GM19468 (cell line): ENCODE data around the gene DUOX1.

Experiments used
- ATAC-seq: cut with Tn5 transposase; IDR thresholded peaks from one replicate; pipeline ENCODE4 v1.9.1; 2021; ENCODE audit warnings: mild to moderate bottlenecking, moderate library complexity, moderate number of reproducible peaks; ENCODE audit not compliant: unreplicated experiment; ENCODE audit errors: extremely low read depth

DUOX1 gene

DNA sequence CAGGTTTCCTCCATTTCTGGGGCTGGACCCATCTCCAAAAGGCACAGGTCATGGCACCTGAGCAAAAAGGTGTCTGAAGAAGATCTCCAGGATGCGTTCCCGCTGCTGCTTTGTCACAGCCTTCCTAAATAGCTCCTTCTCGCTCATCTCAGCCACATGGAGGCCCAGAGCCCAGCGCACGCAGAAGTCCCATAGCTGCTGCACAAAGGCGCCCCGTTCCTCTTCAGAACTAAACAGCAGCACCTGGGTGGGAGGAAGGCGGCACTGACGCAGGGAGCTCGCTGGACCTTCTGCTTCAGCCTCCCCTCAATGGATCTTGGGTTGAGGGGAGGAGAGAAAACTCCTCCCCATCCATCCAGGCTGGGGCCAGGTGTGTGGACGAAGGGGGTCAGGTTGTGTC is 24.2 kb upstream of the DUOX1 start:
- no peak for ATAC-seq

DNA sequence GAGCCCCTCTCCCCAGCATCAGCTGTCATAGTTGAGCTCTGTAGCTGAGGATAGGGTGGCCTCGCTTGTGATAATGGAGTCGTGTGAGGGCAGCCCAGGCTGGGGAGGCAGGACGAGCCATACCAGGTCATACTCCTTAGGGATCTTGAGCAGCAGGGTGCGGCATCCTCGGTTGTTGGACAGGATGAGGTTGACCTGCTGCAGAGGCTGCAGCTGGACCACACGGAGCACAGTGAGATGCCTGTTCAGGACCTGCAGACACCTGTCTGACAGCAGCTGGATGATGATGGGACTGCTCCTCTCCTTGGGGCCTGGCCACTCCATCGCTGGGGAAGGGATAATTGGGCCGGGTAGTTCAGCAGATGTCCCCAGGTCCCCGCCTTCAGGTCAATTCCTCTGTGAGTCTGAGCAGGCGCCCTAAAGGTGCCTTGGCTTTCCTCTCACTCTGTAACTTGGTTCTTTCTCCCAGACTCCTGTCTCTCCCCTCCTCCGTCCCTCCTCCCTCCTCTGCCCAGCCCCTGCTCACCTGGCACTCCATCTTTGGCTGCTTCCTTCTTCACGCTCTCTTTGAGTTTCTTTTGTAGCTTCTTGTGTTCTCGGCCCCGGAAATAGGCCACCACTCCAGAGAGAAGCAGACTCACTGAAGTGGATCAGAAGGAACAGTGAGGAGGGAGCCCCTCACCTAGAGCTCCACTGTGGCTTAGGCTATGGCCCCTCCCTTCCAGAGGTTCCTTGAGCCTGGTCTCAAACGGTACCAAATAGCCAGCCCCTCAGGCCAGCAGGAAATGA is 23.6 kb upstream of the DUOX1 start:
- no peak for ATAC-seq

DNA sequence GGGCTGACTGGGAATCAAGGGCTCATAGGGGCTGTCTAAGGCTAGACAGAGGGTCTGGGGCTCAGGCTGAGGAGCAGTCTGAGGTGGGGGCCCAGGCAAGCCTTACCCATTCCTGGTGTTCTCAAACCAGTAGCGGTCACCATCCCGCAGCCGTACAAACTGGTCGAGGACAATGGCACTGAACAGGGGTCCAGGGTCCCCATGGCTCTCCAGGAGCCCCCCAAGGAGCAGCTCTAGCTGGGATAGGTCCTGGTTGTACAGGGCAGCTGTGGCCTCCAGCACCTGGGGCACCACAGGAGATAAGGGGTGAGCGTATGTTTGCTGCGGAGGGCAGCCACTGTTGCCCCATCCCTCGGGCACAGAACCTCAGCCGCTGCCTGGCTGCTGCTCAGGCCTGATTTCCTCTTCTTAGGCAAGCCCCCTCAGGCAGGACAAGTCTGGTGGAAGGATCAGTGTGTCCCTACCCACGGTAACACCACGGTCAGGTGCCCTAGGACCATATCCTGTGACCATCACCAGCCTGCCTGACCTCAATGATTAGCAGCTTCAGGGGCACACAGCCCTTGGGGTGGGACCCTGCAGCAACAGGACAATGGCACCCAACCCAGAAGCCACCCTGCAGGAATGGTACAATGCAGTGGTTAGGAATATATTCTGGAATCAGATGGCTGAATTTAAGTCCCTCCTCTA is 21.7 kb upstream of the DUOX1 start:
- ATAC-seq, result no peak

DNA sequence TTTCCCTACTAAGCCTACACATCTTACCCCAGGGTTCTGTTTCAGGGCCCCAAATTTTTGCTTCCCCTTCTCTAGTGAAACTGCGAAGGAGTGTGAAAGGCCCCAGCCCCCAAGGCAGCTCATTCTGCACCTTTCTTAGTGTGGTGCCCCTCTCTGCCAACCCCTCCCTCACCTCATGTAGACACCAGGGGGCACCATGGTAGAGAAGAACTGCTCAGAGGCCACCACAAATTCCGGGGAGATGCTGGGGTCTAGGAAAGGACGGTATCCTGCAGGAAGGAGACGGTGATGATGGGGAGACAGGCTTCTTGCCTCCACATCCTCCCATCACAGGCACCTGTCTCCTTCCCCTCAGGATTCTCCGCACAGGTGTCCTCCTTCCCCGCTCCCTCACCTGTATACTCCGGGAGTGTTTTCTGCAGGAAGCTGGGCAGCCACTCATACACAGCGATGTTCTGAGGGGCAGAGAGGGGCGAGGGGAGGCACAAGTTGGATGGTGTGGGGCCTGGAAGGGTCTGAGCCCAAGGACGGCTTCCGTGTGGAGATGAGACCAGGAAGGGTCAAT is 19.5 kb upstream of the DUOX1 start:
- ATAC-seq, result no peak

DNA sequence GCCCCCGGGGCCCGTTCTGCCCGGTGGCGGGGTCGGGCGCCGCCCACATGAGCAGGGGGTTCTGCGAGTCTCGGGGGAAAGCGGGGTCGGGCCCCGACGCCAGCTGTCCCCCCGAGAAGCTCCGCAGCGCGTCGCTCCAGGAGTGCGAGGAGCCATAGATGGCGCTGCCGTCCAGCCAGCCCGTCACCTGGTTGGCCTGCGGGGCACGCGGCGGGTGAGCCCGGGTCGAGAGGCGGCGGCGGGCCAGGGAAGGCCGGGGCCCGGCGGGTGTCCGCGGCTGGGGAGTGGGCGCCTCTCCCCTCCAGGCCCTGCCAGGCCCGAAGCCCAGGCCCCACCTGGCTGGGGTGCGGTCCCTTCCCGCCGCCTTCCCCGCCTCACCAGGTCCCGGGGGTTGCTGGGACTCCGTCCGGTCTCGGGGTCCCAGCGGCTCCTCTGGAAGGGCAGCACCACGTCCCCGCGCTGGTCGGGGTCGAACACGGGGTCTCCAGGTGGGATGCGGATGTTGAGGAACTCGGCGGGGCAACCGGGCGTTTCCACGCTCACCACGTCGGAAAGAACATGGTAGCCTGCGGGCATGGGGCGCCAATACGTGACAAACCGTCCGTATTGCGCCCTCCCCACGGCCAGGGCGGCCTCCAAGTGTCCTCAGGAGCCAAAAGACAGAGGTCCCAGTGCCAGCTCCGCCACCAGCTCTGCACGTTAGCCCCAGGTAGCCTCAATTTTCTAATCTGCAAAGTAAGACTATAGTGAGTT is 18.2 kb upstream of the DUOX1 start:
- ATAC-seq, result no peak

DNA sequence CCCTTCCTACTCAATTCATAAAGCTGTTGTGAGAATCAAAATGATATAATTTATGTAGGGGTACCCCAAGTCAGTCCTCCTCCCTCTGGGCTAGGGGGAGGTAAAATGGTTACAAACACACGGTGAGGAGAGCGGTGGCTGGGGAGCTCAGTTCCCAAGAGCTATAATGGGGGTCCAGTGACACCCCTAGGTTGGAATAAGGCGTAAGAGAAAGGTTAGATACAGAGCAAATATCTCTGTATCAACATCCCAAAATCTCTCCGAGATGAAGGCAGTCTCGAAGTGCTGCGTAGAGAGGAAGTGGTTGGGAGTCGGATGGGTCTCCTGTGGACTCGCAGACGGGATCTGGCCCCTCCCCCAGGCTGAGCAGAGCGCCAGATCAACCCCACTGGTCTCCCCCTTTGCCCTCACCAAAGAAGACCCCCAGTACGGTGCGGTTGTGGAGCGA is 17.6 kb upstream of the DUOX1 start:
- no peak for ATAC-seq

DNA sequence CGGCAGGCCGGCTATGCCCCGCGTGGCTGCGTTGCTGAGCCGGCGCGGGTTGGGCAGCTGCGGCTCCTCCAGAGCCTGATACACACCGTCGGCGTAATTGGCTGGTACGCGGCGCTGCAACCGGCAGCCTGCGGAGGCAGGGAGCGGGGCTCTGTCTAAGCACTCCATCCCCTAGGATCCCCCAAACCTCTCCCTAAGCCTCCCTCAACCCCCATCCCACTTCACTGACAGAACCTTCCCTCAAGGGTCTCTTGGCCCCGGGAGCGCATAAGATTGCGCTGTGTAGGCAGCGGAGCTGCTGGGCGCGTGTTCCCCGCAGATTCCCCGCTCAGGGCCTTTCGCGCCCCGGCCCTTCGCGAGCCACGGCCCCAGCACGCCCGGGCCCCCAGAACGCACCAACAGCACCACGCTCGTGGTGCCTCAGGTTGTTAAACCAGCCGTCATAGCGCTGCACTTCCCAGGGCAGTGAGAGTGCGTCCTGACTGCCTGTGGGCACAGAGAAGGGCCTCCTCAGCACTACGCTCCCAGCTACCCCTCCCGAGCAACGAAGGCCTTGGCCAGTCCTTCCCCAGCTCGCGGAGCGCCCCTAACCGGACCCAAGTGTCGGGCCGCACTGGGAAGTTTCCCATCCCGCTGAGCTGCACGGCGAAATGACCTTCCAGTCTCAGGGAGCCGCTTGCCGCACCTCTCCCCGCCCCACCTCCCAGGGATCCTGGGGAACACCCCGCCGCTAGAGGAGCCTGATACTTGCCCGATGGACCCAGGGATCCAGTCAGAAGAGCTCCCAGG is 17.0 kb upstream of the DUOX1 start:
- no peak for ATAC-seq

DNA sequence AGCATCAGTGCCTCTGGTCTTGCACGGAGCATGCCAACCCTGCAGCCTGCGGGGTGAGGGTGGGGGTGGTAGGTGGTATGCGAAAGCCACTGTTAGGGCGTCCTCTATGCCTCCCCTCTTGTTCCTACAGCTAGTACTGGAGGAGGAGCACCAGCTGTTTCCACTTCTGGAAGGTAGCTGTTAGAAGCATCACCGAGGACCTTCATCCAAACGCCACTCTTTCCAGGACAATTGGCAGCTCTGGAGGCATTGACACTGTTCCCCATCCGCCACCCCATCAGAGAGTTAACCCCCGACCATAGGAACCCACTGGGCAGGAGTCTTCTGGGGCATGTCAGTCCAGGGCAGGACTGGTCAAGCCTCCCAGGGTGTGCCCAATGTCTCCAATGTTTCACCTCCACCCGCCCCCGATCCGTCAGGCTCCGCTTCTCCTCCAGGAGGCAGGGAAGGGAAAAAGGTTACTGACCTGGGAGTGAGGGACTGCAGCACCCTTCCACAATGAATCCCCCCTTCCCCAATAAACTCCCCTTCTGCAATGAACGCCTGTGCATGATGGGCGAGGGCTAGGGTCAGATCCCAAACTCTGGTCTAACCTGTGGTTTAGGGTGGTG is 16.3 kb upstream of the DUOX1 start:
- no peak for ATAC-seq

DNA sequence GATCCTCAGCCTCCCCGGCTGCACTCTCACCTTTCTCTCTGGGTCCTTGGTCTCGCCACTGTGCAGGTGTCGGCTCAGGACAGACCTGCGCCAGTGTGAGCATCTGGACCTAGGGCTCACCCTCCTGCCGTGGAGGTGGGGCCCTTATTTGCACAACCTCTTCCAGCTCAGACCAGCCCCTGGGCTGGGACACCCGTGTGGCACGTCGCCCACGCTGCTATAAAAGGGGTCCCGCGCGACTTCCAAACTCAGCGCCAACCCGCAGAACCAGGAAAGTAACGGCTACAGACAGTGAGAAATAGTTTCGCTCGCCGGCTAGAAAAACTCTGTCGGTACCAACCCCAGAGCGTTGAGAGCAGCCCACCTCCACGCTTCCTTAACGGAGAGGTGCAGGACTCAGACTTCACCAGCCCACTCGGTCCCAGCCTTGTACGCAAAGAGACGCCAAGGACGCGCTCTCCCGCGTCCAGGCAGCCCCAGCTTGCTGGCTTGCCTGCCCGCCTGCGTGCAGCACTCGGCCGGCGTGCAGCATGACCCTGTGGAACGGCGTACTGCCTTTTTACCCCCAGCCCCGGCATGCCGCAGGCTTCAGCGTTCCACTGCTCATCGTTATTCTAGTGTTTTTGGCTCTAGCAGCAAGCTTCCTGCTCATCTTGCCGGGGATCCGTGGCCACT is 15.6 kb upstream of the DUOX1 start, which contains the start of the genes DUOX2 and DUOXA2:
DUOX2 (minus strand) TSS at position 97 of the 675 bp plus-strand sequence. CDS start 761 bp downstream, outside the sequence.
DUOXA2 (plus strand) TSS at position 251 of the 675 bp plus-strand sequence; CDS start at position 531, 280 bp downstream.
- ATAC-seq, result no peak

DNA sequence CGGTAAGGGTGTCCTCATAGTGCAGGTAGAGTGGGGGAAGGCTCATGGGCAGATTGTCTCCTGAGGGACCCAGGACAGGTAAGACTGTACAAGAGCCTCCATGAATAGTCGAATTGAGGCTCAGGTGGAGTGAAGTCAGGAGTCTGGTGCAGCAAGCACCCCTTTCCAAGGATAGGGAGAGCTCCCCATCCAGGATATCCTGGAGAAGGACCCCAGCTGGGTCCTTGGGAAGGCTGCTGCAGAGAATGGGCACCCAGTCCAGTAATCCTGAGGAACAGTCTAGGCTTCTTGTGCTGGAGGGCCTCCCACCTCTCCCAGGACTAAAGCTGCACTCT is 15.1 kb upstream of the DUOX1 start:
- ATAC-seq, result no peak

DNA sequence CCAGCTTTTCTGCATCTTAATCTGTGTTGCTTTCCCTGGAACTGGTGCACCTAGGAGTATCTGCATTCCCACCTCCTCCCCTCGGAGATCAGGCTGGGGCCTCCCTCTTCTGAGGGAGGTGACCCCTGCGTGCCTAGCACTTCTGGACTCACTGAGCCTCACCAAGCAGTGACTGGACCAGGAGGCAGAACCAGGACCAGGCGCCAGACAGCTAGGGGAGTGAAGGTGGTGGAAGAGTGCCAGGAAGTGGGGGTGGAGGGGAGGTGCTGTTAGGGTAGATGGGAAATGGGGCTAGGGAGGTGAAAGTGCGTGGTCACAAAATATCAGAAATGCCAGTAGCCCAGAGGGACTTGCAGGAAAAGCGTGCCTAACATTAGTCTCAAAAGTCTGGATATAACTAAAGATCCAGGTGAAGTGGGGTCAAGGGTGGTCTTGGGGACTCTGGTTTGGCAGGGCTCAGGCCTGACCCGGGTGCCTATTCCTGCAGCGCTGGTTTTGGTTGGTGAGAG is 14.4 kb upstream of the DUOX1 start:
- no peak for ATAC-seq

DNA sequence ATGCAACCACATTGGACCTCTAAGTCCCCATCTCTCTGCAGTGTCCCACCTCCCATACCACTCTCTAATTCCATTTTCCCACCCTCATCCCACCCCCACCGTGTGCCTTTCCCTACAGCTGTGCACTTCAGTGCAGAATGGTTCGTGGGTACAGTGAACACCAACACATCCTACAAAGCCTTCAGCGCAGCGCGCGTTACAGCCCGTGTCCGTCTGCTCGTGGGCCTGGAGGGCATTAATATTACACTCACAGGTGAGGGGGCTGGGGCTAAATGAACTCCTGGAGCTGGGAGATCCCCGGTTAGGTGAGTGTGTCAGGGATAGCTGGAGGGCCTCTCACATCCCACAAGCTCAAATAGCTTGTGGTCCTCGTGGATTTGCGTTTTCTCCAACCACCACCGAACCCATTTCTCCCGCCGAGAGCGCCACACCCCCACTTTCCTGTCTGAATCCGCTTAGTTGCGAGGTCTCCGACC is 13.8 kb upstream of the DUOX1 start:
- no peak for ATAC-seq

DNA sequence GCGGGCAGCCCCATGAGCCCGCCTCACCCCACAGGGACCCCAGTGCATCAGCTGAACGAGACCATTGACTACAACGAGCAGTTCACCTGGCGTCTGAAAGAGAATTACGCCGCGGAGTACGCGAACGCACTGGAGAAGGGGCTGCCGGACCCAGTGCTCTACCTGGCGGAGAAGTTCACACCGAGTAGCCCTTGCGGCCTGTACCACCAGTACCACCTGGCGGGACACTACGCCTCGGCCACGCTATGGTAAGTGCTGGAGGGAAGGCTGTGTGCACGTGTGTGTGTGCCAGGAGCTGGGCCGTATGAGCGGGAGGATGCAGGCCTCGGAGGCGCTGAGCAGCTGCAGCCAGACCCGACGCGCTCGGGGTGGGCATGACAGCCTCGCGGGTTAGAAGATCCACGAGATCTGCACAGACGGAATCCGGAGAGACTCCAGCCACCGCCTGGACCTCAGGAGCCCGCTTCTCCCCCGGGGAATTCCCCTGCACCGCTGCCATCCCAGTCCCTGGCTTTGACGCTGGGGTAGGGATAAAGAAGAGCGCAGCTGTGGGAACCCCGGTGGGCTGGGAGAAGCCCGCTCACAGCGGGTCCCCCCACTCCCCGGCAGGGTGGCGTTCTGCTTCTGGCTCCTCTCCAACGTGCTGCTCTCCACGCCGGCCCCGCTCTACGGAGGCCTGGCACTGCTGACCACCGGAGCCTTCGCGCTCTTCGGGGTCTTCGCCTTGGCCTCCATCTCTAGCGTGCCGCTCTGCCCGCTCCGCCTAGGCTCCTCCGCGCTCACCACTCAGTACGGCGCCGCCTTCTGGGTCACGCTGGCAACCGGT is 13.1 kb upstream of the DUOX1 start:
- no peak for ATAC-seq

DNA sequence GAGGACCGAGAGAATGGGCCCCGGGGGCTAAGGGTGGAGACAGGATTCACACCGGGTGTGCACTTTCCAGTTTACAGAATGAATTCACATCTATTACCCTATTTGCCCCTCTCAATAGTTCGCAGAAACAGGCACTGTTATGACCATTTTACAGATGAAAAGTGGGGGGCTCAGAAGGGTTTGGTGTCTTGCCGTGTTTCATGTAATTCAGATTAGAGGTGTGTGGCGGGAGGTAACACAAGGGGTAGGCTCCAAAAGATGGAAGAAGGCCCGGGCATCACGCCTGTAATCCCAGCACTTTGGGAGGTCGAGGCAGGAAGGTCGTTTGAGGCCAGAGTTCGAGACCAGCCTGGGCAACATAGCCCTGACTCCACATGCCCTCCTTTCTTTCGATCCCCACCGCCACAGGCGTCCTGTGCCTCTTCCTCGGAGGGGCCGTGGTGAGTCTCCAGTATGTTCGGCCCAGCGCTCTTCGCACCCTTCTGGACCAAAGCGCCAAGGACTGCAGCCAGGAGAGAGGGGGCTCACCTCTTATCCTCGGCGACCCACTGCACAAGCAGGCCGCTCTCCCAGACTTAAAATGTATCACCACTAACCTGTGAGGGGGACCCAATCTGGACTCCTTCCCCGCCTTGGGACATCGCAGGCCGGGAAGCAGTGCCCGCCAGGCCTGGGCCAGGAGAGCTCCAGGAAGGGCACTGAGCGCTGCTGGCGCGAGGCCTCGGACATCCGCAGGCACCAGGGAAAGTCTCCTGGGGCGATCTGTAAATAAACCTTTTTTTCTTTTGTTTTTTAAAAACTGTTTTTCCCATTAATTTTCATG is 12.3 kb upstream of the DUOX1 start:
- no peak for ATAC-seq

DNA sequence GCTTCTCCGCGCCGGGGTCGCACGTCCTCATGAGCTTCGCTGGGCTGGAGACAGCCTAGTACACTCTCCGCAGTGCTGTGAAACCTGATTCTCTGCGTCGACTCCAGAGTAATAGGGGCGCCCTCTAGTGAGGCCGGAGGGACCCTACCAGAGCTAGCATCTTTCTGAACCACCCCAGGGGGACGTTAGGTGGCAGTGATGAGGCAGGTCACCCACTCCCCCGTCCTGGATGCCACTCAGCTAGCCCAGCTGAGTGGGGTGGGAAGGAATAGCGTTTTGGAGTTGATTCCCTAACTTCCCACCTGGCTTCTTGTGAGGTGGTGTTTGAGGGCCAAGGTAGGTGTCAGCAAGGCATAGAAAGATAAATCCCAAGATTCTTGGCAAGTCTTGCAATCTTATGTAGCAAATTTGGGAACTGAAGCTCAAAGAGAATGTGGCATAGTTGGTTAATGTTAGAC is 11.6 kb upstream of the DUOX1 start:
- ATAC-seq, result no peak

DNA sequence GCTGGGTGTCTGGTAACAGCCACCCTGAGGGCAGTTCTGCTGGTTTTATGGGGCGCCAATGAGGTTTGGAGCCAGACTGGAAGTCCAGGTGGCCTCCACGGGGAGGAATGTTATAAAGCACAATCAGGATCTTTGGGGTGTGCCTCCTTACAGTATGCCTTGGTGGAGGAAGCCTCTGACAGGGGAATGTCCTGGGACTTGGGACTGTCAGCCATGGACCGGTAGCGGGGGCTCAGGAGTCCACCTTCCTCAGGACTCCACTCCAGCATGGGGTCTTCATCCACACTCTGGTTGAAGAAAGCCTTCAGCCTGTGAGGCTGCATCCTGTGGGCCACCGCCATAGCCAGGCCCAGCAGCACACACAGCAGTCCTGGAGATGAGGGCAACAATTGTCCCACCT is 10.8 kb upstream of the DUOX1 start:
- no peak for ATAC-seq
